Femur (tissue), 1 donor: ENCODE results near the gene DUSP5.
A peak's percentile ranks its signal among the peaks of the same experiment; 100 is the strongest.
"Not testable (repeated sequence)": the region's sequence is repeated elsewhere in the genome, so short reads cannot be mapped to it uniquely, and the experiment has no call there.

Source experiments
- DNase-seq: peaks from one replicate; pipeline ENCODE4 v3.0.0-alpha.2; 2017

DUSP5 gene, protein sequence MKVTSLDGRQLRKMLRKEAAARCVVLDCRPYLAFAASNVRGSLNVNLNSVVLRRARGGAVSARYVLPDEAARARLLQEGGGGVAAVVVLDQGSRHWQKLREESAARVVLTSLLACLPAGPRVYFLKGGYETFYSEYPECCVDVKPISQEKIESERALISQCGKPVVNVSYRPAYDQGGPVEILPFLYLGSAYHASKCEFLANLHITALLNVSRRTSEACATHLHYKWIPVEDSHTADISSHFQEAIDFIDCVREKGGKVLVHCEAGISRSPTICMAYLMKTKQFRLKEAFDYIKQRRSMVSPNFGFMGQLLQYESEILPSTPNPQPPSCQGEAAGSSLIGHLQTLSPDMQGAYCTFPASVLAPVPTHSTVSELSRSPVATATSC

DNA sequence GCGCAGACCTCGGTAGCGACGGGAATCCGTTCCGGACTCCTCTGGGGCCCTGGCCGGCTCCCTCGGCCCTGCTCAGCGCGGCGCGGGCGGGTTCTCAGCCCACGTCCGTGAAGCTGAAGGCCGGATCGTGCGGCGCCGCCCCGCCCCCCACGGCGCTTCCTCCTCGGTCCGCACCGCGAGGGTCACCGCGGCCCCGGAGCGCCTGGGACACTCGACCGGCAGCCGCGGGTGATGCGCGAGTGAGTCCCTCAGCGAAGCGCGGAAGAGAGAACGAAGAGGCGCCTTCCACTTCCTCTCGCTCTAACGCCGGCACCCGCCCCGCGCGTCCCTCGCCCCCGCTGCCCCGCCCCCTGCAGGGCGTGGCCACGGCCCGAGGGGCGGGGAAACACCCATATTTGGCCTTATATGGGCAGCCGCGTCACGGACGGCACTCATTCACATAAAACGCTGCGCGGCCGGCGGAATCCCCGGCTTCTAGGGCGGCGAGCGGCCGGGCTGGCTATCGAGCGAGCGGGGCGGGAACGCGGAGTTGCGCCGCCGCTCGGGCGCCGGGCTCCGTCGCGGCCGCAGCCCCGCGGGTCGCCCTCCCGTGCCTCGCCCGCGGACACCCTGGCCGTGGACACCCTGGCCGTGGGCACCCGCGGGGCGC lies at the start of gene DUSP5:
Gene DUSP5 (plus strand): TSS at position 470 of the 649 bp plus-strand sequence. CDS start 215 bp downstream, outside the sequence.
- peak; percentile 96 for DNase-seq

DNA sequence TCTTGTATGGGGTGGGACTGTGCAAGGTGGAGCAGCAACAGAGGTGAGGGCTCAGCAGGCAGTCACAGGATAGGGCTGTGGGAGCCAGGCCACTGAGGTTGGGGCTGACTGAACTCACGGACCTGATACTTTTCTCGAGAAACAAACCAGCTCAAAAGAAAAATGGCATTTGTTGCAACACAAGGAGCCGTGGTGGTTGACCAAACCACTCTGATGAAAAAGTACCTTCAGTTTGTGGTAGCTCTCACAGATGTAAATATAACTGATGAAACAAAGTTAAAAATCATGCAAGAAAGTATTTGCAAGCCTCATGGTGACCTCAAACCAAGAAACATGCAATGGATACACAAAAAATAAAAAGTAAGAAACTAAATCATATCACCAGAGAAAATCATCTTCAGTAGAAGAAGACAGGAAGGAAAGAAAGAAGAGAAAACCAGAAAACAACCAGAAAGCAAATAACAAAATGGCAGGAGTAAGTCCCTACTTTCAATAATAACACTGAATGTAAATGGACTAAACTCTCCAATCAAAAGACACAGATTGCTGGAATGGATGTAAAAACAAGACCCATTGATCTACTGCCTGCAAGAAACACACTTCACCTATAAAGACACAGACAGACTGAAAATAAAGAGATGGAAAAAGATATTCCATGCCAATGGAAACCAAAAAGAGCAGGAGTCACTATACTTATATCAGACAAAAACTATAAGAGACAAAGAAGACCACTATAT lies 48.9 kb upstream of the DUSP5 start:
- no peak for DNase-seq

DNA sequence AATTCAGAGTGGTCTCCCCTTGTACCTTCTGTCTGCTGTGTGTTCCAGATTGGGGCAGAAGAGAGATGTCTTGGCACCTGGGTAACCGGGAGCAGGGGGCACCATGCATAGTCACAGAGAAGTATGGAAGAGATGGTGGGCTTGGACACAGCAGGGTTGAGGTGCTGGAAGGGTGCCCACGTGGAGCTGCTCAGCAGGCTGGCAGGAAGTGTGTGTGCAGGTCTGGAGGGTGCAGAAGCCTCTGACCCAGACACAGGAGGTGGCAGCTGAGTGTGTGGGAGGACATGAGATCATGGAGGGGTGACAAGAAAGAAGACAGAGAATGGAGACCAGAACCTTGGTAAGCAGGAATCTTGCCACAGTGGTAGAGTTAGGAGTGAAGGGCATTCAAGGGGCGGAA lies 42.3 kb upstream of the DUSP5 start:
- no peak for DNase-seq

- peak; percentile 51 for DNase-seq
Observed at GRCh38 chr10:110456046-110456445, 41.7 kb upstream of the DUSP5 start.

- DNase-seq, result no peak
Observed at GRCh38 chr10:110456523-110457091, 41.1 kb upstream of the DUSP5 start.

DNA sequence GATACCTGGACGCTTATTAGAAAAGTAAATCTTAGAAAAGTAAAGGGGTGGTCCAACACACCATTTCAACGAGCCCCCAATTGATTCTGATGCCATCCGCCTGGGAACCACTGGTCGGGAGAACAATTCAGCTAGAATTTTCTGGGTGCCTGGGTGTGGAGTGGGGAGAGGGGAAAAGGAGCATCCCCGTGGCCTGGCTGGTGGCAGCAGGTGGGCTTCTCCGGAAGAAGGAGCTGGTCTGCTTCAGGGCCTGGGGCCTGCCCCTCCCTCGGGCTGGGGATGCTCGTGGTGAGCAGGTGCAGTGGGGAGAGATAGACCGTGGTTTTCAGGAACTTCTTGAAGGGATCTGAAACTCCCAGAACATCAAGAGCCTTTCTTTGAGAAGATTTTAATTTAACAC lies 39.9 kb upstream of the DUSP5 start:
- no peak for DNase-seq

DNA sequence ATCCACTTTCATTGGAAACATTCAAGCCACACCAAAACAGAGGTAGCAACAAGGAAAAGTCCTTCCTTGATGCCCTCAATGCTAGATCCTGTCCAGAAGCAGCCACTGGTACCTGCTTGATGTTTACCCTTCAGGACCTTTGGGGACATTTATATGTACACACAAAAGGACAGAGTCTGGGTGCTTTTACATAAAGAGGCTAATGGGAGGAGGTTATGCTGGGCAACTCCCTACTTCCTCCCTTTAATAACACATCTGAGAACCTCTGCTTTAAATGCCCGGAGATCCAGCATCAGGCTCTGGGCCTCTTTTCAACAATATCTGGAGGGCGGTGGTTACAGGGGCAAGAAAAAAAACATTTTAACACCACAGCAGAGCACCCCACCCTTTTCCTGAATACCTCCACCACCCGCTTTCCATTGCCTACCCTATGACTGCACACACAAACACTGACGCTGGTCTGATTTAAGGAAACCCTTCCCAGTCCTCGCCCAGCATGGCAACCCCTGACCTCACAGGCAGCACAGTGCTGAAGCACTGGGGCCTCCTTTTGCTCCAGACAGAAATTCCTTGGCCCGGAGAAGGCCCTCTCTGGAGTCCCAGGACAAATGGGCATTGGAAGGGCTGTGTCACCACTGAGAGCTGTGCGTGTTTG lies 39.3 kb upstream of the DUSP5 start:
- DNase-seq, result no peak

- no peak for DNase-seq
Observed at GRCh38 chr10:110459600-110459999, 38.1 kb upstream of the DUSP5 start.

DNA sequence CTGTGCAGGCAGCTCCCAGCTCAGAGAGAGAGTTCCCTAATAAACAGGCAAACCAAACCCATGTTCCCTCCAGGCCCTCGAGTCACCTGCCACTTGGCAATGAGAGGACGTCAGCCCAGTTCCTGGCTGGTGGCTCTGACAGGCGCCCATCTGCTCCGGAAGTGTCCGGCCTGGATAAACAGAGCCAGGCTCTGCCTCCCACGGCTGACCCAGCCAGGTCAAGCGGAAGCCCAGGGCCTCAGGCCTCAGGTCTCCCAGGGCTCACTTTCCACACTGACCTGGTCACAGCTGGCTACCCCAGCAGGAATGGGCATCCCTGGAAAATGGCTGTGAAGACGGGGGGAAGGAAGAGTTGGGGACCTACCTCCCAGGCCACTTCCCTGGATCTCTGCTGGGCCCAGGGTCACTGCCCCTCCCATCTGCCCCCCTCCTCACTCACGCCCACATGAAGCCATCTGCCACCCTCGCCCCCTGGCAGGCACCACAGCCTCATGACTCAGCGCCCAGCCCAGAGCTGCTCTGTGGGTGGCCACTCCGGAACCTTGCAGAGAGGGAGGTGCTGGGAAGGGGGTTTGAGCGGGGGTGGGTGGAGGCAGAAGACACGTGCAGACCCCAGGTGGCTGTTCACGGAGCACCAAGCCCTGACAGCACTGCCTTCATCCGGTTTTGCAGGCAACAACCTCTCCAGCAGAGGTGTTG lies 37.4 kb upstream of the DUSP5 start:
- DNase-seq, result peak; percentile 39

DNA sequence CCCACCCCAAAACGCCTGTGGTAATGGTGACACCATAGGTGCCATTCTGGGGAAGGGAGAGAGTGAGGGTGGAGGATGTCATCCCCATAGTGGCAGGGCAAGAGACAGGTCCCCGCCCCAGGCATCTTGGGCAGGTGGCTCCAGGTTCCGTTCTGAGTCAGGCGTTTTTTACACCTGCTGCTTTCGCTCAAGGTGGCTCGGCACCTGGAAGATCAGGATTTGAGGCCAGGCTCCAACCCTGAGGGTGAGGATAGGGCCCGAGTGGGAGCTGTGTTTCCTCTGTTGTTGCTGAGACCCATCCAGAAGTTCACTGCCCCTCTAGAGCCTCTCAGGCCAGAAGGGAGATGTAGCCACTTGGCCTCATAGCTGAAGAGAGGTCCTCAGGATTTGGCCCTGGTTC lies 36.6 kb upstream of the DUSP5 start:
- DNase-seq, result no peak

DNA sequence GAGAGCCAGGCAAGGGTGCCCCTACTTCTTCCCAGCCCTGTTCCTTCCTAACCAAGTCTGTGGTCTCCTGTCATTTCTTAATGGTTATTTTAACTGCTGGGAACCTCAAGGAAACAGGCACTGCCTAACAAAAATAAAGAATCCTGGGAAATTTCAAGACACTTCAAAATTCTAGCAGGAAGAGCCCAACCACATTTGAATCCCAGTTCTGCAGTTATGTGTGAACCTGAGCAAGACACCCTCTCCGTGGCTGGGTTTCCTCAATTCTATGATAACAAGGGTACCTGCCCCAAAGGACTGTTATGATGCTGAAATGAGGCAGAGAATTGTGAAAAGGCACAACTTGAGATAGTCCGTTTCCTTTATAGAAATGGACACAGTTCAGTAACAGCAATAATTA lies 36.2 kb upstream of the DUSP5 start:
- no peak for DNase-seq

DNA sequence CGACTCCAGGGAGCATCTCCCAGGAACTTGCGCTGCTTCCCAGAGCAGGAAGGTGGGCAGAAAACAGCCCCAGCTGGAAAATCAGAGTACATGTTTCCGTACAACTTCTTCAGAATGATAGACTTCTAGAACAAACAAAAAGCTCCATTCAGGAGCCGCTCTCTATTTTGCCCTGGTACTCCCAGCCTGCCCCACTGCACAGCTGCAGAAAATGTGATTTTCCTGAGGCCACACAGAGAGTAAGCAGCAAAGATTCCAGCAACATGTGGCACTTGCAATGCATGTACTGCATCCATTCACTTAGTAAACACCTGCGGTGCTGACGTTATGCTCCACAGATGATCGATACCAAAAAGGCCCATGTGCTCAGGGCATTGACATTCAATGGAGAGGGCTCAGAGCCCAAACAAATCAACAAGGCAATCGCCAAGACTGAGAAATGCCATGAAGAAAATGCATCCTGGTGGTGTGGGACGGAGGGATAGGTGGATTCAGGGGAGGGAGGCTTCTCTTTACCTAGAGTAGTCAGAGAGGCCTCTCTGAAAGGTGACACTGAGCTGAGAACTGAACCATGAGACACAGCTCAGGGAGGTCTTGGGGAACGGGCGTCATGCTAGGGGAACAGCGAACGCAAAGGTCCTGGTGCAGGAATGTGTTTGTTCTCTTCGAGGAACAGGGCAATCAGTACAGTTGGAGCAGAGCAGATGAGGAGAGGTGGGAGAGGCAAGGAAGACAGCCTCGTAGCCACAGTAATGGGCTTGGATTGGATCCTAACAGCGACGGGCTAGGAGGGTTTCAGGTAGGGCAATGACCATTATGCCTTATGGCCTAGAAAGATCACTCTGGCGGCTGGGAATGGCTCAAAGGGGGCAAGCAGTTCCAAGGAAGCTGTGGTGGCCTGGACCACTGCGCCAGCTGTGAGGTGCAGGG lies 35.3 kb upstream of the DUSP5 start:
- DNase-seq, result no peak

GRCh38 chr10:110468258-110468657 lies 29.4 kb upstream of the DUSP5 start:
- not testable (repeated sequence) for DNase-seq

DNA sequence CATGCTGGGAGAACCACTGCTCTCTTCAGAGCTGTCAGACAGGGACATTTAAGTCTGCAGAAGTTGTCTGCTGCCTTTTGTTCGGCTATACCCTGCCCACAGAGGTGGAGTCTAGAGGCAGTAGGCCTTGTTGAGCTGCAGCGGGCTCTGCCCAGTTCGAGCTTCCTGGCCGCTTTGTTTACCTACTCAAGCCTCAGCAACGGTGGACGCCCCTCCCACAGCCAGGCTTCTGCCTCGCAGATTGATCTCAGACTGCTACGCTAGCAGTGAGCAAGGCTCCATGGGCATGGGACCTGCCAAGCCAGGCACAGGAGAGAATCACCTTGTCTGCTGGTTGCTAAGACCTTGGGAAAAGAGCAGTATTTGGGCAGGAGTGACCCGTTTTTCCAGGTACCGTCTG lies 27.2 kb upstream of the DUSP5 start:
- DNase-seq, result not testable (repeated sequence)

- no peak for DNase-seq
Observed at GRCh38 chr10:110471566-110472139, 26.1 kb upstream of the DUSP5 start.

DNA sequence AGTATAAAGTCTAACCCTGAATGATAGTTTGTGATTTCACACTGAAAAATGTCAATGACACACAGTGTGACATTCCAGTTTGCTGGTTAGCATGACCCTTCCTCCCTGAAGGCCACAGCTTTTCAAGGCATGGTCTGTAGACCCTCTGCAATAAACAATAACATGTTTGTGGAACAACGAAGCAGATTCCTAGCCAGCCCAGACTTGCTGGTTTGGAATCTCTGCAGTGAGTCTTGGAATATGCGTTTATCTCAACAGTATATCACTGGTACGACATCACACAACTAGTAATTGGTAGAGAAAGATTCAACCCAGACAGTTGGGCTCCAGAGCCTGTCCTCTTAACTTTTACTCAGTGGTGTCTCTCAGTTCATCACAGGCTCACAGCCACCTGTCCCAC lies 23.7 kb upstream of the DUSP5 start:
- no peak for DNase-seq

DNA sequence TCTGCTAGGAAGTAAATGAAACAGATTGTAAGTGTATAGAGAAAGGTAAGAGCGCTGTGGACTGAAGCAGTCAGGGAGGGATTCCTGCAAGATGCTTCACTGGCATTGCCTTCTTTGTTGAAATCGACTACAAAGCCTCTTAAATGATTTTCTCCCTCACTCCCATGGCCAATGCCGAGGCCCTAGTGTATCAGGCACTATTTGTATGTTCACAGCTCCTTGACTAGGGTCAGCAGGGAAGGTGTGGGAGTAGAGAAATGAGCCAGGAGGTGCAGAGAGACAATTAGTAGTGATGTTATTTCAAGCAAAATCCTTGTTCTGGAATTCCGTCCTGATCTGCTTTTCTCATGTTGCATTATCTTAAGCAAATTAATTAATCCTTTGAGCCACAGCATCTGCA lies 22.9 kb upstream of the DUSP5 start:
- DNase-seq, result no peak

DNA sequence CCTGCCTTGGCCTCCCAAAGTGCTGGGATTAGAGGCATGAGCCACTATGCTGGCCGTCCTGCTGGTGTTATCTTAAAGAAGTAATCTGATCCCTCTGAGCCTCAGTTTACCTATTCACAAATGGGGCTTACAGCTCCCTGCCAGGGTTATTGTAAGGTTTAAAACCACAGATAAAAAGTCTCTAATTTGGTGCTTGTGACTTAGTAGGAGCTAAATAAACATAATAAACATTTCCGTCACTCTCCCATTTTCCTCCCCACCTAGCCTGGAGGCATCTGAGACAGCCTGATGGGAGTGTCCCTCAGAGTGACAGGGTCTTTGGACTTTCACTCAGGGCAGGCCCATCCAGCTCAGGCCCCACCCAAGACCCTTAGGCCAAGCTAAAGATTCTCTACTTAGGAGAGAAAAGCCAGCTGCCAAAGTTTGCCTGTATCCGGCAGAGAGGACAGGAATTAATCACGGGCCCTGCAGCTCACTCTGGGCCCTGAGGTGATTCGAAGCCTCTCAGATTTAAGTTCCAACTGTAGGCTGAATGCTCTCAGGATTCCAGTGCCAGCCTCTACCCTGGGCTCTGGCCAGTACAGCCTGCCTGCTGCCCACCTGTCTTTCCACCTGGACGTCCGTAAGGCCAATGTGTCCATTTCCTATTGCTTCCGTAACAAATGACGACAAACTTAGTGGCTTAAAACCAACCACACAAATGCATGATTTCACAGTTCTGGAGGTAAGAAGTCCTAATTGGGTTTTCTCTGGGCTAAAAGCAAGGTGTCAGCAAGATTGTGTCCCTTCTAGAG lies 21.8 kb upstream of the DUSP5 start:
- DNase-seq, result no peak

DNA sequence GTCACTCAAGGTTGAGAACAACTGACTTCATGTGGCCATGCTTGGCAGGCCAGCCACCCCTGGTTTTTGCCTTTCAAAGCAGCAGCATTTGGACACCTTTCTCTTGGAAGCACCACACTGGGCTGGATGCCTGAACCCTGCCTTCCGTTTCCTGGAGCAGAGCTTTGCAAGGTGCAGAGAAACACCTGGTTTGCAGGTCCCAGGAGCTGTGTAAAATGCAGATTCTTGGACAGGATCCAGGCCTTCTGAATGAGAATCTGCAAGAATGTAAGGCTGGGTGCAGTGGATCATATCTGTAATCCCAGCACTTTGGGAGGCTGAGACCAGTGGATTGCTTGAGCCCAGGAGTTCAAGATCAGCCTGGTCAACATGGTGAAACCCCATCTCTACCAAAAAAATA lies 18.0 kb upstream of the DUSP5 start:
- DNase-seq, result no peak

DNA sequence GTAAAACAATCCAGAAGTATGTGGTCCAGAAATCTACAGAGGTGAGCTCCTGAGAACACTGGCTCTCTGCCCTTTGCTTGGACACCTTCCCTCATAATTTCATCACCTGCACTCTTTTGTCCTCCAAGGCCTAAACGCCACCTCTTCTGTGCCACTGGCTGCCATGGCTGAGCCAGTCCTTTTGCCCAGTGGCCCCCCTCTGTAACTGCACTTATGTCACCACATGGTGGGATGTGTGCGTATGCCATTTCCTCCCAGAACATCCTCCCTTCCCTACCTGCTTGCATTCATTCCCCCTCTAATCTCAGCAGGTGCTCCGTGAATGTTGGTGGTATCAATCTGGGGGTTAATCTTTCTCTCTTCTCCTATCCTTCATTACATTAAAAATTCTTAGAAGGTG lies 17.3 kb upstream of the DUSP5 start:
- DNase-seq, result no peak
